ENCODE data around the gene PTRHD1. TPM values are rescaled to one million over a fixed set of nuclear protein-coding genes. Genes with fewer than 3 reads are reported as not detected.

PTRHD1 gene
- total and polyA plus RNA-seq, 2 of the 8 experiments (the other 6 are each of a cell fraction or from before 2014, with no cell fraction given): 46.2 to 91.9 TPM

GRCh38 chr2:24747299-24747698, 45.9 kb downstream of the PTRHD1 start (continued):
- TF ChIP-seq FOSL1 (IDR thresholded peaks at IDR 0.05; ENCODE audit: insufficient read depth, low read depth, low read length): no peak
- no peak for TF ChIP-seq CTCF (IDR thresholded peaks at IDR 0.05; ENCODE audit: control extremely low read depth in 1 of 3, insufficient read depth in 1 of 3, low read depth in 1 of 3, low read length in 3 of 3)
